CD4-positive, alpha-beta T cell (primary cell): Measurements from ENCODE around the gene KIAA0319L. TPM values are rescaled to one million over a fixed set of nuclear protein-coding genes. Genes with fewer than 3 reads are reported as not detected.

Experiments used
- ATAC-seq: fragments of 200-7000 bp; cut with Tn5 transposase; one replicate; pipeline ENCODE4 v1.10.0; 2022; ENCODE audit warnings: mild to moderate bottlenecking; ENCODE audit not compliant: poor library complexity
- CTCF ChIA-PET: fragments of 350-600 bp; sonication (Branson Sonifier 250); formaldehyde crosslinking; loops from one replicate; lab custom pipeline; 2021; ENCODE audit warnings: antibody characterized with exemption, inconsistent platforms; lab: Charles Lee
- POLR2A ChIA-PET: fragments of 350-600 bp; sonication (Branson Sonifier 250); formaldehyde crosslinking; loops from one replicate; lab custom pipeline; 2021; ENCODE audit warnings: antibody characterized with exemption, inconsistent platforms; lab: Charles Lee
- DNase-seq, 14 experiments: peaks; one replicate each; pipeline ENCODE4 v3.0.0-alpha.2; 2013 to 2020; ENCODE audit warnings: mixed read lengths in 2 of 14
- H3K27ac ChIP-seq, 2 donors: one replicate each; pipeline versions ENCODE4 v1.5.1 to v1.7.0; 2013; ENCODE audit warnings: low read length in 2 of 2, low read depth in 1 of 2, mild to moderate bottlenecking in 1 of 2
- H3K27me3 ChIP-seq, 2 experiments: 1 replicate in 1 of 2; 2 replicates in 1 of 2; pipeline versions ENCODE4 v1.6.1 to v1.7.0; 2013; ENCODE audit warnings: low read length in 2 of 2, control low read depth in 1 of 2, mild to moderate bottlenecking in 1 of 2, moderate library complexity in 1 of 2; ENCODE audit not compliant: insufficient read depth in 2 of 2, control insufficient read depth in 1 of 2
- H3K36me3 ChIP-seq: one replicate; pipeline ENCODE4 v1.6.1; 2013; ENCODE audit warnings: low read length, control low read depth; ENCODE audit not compliant: insufficient read depth
- H3K4me1 ChIP-seq: one replicate; pipeline ENCODE4 v1.6.1; 2013; ENCODE audit warnings: low read length, control low read depth; ENCODE audit not compliant: insufficient read depth
- H3K4me3 ChIP-seq: one replicate; pipeline ENCODE4 v1.5.1; 2013; ENCODE audit warnings: mild to moderate bottlenecking, low read length, moderate library complexity
- H3K9me3 ChIP-seq, 2 experiments: 1 replicate in 1 of 2; 2 replicates in 1 of 2; pipeline versions ENCODE4 v1.6.1 to v1.7.0; 2013; ENCODE audit warnings: low read length in 2 of 2, mild to moderate bottlenecking in 2 of 2, control low read depth in 1 of 2, moderate library complexity in 1 of 2; ENCODE audit not compliant: control insufficient read depth in 1 of 2, insufficient read depth in 1 of 2
- H3K27ac Mint-ChIP-seq: one replicate; pipeline ENCODE4 v1.8.0; 2020; ENCODE audit warnings: mixed read lengths
- H3K27me3 Mint-ChIP-seq: one replicate; pipeline ENCODE4 v1.8.0; 2021; ENCODE audit warnings: mixed read lengths
- H3K36me3 Mint-ChIP-seq: one replicate; pipeline ENCODE4 v1.8.0; 2021; ENCODE audit warnings: low read depth, mixed read lengths
- H3K4me1 Mint-ChIP-seq: one replicate; pipeline ENCODE4 v1.8.0; 2021; ENCODE audit warnings: low read depth, mixed read lengths
- H3K4me3 Mint-ChIP-seq: one replicate; pipeline ENCODE4 v1.8.0; 2020; ENCODE audit warnings: mild to moderate bottlenecking, mixed read lengths
- H3K9me3 Mint-ChIP-seq: one replicate; pipeline ENCODE4 v1.8.0; 2020; ENCODE audit warnings: mixed read lengths
- intact Hi-C, 2 experiments: fragments of 100-400 bp; cut with DNase I in 1 of 2; cut with micrococcal nuclease in 1 of 2; formaldehyde crosslinking; loops; one replicate each; pipeline versions ENCODE4 v1.15.1 to v1.9.0; 2023 to 2025; cut with DNase I, micrococcal nuclease
- total RNA-seq, 174 experiments: library from RNA in 2 of 174; stranded (reverse) in 2 of 174; gene quantifications; one replicate each; pipeline ENCODE4 v1.2.3 and lab custom pipeline; 2021 to 2026
- TF ChIP-seq, protein P1 (sequence below): fragments of 200-600 bp; IDR thresholded peaks from one replicate; pipeline ENCODE4 v1.8.0; 2022; ENCODE audit warnings: antibody characterized with exemption, mild to moderate bottlenecking

KIAA0319L gene
- total RNA-seq, 2 experiments from 2014 or later: 50.9 to 53.3 TPM

DNA sequence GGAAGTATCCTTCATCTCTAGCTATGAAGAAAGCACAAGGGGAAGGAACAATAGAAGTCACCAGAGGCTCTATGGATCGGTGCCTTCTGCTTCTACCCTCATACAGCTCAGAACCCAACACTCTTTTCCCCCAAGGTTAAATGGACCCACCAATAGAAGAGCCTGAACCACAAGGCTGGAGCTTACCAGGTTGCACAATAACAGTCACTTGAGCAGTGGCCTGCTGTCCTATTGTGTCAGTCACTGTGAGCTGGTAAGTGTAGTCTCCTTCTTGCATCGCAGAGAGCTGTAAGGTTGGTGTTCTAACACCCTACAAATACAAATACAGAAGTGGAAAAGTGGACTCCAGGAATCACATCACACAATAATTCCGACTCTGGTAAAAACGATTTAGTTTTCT lies 103.0 kb downstream of the KIAA0319L start:
- H3K27me3 ChIP-seq: no peaks in the 10 kb centered on the region
- Mint-ChIP-seq H3K27me3 (no peaks in the 10 kb centered on the region), H3K9me3 (no peaks in the 10 kb centered on the region), H3K4me3 (no peak overlapping the region), H3K36me3 (peaks cover 64% of the 10 kb centered on the region), H3K4me1 (peaks cover 36% of the 10 kb centered on the region), H3K27ac (peak overlapping the region; percentile 47)
- H3K4me1 ChIP-seq: peaks cover 24% of the 10 kb centered on the region
- POLR2A ChIA-PET: no interaction called here
- H3K27ac ChIP-seq: peak overlapping the region in 1 of 2 donors; percentile 10
- TF ChIP-seq, protein P1, sequence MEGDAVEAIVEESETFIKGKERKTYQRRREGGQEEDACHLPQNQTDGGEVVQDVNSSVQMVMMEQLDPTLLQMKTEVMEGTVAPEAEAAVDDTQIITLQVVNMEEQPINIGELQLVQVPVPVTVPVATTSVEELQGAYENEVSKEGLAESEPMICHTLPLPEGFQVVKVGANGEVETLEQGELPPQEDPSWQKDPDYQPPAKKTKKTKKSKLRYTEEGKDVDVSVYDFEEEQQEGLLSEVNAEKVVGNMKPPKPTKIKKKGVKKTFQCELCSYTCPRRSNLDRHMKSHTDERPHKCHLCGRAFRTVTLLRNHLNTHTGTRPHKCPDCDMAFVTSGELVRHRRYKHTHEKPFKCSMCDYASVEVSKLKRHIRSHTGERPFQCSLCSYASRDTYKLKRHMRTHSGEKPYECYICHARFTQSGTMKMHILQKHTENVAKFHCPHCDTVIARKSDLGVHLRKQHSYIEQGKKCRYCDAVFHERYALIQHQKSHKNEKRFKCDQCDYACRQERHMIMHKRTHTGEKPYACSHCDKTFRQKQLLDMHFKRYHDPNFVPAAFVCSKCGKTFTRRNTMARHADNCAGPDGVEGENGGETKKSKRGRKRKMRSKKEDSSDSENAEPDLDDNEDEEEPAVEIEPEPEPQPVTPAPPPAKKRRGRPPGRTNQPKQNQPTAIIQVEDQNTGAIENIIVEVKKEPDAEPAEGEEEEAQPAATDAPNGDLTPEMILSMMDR: no peak
- no peak for ATAC-seq
- peak in 2 of 14 experiments; percentile 19 to 41 for DNase-seq
- no peaks in the 10 kb centered on the region for H3K9me3 ChIP-seq
- intact Hi-C loops: loop anchor here (5.0 kb wide), 4 partner anchors 53 to 273 kb away; partner anchors contain the start of gene C1orf216 (in 1 of the 2)
- peaks cover 44% of the 10 kb centered on the region for H3K36me3 ChIP-seq
- CTCF ChIA-PET: interaction anchor here (1.4 to 2.2 kb wide), 2 partner anchors 85 to 91 kb away, joined by 3 to 6 read pairs; no protein-coding TSS in a partner anchor
- no peak overlapping the region for H3K4me3 ChIP-seq

DNA sequence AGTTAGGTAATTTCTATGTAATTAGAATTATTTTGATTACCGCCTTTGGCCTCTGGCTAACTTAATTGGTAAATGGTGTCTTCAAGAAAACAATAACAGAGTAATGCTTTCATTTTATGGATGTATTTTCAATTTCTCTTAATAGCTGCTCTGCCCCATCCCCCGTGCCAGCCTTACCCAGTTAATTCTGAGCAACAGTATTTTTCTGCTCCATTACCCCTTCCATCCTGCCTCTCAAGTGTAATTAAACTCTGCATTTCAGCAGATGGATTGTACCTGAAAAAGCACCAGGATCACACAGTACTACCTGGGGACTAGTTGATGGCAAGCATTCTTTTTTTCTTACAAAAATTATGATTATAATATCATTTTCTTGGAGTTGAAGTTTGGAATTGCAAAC lies 104.2 kb downstream of the KIAA0319L start:
- TF ChIP-seq, protein P1: no peak
- Histone ChIP-seq H3K4me3 (no peak overlapping the region), H3K27me3 (no peaks in the 10 kb centered on the region), H3K4me1 (peaks cover 24% of the 10 kb centered on the region), H3K9me3 (no peaks in the 10 kb centered on the region), H3K36me3 (peaks cover 50% of the 10 kb centered on the region), H3K27ac (peak overlapping the region; percentile 7 to 33)
- peak overlapping the region; percentile 47 for H3K27ac Mint-ChIP-seq
- no peaks in the 10 kb centered on the region for H3K27me3 Mint-ChIP-seq
- intact Hi-C loops: loop anchor here (5.0 kb wide), 4 partner anchors 54 to 274 kb away; partner anchors contain the start of gene C1orf216 (in 1 of the 2)
- peaks cover 36% of the 10 kb centered on the region for H3K4me1 Mint-ChIP-seq
- POLR2A ChIA-PET: interaction anchor here (3.1 to 3.3 kb wide), 4 partner anchors 53 to 112 kb away, joined by 17 to 33 read pairs (median 25); partner anchors contain the start of genes KIAA0319L and NCDN
- CTCF ChIA-PET: interaction anchor here (1.1 to 3.7 kb wide), 5 partner anchors 31 to 262 kb away, joined by 4 to 41 read pairs (median 12); no protein-coding TSS in a partner anchor
- H3K4me3 Mint-ChIP-seq: no peak overlapping the region
- ATAC-seq (no peak), DNase-seq (no peak)
- H3K9me3 Mint-ChIP-seq: no peaks in the 10 kb centered on the region
- peaks cover 55% of the 10 kb centered on the region for H3K36me3 Mint-ChIP-seq

- peak overlapping the region; percentile 47 for H3K27ac Mint-ChIP-seq
- peaks cover 58% of the 10 kb centered on the region for H3K36me3 ChIP-seq
- peak in 4 of 14 experiments; percentile 22 to 40 (median 35) for DNase-seq
- H3K27ac ChIP-seq: peak overlapping the region; percentile 33 to 43
- H3K27me3 Mint-ChIP-seq: no peaks in the 10 kb centered on the region
- no peak overlapping the region for H3K4me3 ChIP-seq
- no peaks in the 10 kb centered on the region for H3K9me3 ChIP-seq
- TF ChIP-seq, protein P1: no peak
- ChIA-PET POLR2A (interaction anchor here (0.6 to 3.3 kb wide), 14 partner anchors 8 to 317 kb away, joined by 3 to 33 read pairs (median 5); partner anchors contain the start of genes CLSPN, KIAA0319L and NCDN), CTCF (interaction anchor here (0.8 to 3.7 kb wide), 18 partner anchors 8 to 275 kb away, joined by 3 to 41 read pairs (median 9); partner anchors contain the start of gene KIAA0319L)
- H3K9me3 Mint-ChIP-seq: no peaks in the 10 kb centered on the region
- peaks cover 50% of the 10 kb centered on the region for H3K36me3 Mint-ChIP-seq
- no peak overlapping the region for H3K4me3 Mint-ChIP-seq
- H3K27me3 ChIP-seq: no peaks in the 10 kb centered on the region
- H3K4me1 Mint-ChIP-seq: peaks cover 36% of the 10 kb centered on the region
- peak; percentile 14 for ATAC-seq
- H3K4me1 ChIP-seq: peaks cover 22% of the 10 kb centered on the region
- intact Hi-C loops: loop anchor here (5.0 kb wide), 4 partner anchors 55 to 275 kb away; partner anchors contain the start of gene C1orf216 (in 1 of the 2)
Observed at GRCh38 chr1:35452106-35452774, 105.0 kb downstream of the KIAA0319L start.
